NT2/D1 (cell line): Measurements from ENCODE around the gene ADGRL3.

Experiments
- YY1 ChIP-seq: IDR thresholded peaks from 2 replicates; pipeline ENCODE4 v1.6.1; 2011; ENCODE audit not compliant: insufficient read length, insufficient read depth
- ZNF274 ChIP-seq: IDR thresholded peaks from 2 replicates; pipeline ENCODE4 v1.6.1; 2011; ENCODE audit warnings: mild to moderate bottlenecking, low read depth, low read length

- TF ChIP-seq ZNF274 (no peak), YY1 (no peak)
Measured at GRCh38 chr4:61152433-61152832, 47.7 kb upstream of the ADGRL3 start.
